ENCODE data around the gene TSPAN8.

DNA sequence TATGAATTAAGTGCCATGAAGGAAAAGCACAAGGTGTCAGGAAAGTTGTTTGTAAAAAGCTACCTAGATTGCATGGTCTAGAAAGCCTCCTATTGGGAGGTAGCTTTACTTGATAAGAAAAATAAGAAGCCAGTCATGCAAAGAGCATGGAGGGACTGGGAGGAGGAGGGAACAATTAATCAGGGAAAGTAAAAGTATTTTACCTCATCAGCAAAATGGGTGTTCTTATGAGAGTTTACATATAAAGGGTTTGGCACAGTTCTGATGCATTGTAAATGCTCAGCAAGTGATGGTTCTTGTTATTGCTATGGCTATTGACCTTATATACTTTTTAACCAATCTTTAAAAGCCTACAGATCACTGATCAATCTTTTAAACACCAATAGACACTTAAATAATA is 17.0 kb upstream of the TSPAN8 start:
- TF ChIP-seq, protein P1, sequence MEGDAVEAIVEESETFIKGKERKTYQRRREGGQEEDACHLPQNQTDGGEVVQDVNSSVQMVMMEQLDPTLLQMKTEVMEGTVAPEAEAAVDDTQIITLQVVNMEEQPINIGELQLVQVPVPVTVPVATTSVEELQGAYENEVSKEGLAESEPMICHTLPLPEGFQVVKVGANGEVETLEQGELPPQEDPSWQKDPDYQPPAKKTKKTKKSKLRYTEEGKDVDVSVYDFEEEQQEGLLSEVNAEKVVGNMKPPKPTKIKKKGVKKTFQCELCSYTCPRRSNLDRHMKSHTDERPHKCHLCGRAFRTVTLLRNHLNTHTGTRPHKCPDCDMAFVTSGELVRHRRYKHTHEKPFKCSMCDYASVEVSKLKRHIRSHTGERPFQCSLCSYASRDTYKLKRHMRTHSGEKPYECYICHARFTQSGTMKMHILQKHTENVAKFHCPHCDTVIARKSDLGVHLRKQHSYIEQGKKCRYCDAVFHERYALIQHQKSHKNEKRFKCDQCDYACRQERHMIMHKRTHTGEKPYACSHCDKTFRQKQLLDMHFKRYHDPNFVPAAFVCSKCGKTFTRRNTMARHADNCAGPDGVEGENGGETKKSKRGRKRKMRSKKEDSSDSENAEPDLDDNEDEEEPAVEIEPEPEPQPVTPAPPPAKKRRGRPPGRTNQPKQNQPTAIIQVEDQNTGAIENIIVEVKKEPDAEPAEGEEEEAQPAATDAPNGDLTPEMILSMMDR (IDR thresholded peaks at IDR 0.05), result no peak
- TF ChIP-seq POLR2A (IDR thresholded peaks at IDR 0.05) (no peak), POLR2AphosphoS5 (IDR thresholded peaks at IDR 0.05) (no peak)

All from prostate gland (tissue), 2 donors.